PC-3 (cell line): ENCODE results near the gene CFAP410.

Source experiments
- EZH2 ChIP-seq: fragments of 300-600 bp; sonication (generic); IDR thresholded peaks from one replicate; pipeline ENCODE4 v1.6.1; 2017; ENCODE audit warnings: antibody characterized with exemption, mild to moderate bottlenecking, low read length; ENCODE audit not compliant: unreplicated experiment
- EZH2phosphoT487 ChIP-seq: fragments of 300-600 bp; sonication (generic); IDR thresholded peaks from 2 replicates; pipeline ENCODE4 v1.6.1; 2018; ENCODE audit warnings: mild to moderate bottlenecking, antibody characterized with exemption, low read length, borderline replicate concordance
- TF ChIP-seq, protein P1 (sequence below): fragments of 300-600 bp; sonication (generic); conservative IDR thresholded peaks from 2 replicates; pipeline ENCODE4 v1.5.1; 2017; ENCODE audit warnings: antibody characterized with exemption, low read depth, mild to moderate bottlenecking, low read length

DNA sequence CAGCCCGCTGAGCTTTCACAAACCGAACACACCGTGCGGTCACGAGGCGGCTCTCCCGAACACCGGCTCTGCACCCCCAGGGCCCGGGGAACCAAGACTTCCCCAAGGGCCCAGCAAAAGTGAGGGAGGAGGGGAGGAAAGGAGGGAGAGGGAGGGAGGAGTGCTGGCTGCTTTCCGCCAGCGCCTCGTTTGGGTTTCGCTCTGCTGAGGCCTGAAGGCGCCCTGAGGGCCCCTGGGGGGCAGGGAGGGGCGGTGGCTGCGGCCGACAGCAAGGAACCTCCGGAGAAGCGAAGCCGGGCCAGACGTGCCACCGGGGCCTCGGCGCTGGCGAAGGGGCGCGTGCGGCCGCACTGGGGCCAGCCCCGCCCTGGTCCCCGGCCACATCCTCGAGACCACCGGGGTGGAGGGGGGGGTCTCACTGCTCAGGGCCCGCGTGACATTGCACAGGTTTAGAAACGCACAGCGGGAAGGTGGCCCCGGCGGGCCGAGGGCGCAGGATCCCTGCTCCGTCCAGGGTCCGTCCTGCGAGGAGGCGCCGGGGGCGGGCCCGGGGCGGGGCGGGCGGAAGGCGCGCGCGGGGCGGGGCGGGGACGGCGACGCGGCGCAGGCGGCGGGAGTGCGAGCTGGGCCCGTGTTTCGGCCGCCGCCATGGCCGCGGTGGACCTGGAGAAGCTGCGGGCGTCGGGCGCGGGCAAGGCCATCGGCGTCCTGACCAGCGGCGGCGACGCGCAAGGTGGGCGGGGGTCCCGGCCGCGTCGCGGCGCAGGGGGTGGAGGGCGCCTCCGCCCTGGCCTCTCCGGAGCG, 39.5 kb downstream of the CFAP410 start, which contains the start of gene PFKL:
- TF ChIP-seq, protein P1, sequence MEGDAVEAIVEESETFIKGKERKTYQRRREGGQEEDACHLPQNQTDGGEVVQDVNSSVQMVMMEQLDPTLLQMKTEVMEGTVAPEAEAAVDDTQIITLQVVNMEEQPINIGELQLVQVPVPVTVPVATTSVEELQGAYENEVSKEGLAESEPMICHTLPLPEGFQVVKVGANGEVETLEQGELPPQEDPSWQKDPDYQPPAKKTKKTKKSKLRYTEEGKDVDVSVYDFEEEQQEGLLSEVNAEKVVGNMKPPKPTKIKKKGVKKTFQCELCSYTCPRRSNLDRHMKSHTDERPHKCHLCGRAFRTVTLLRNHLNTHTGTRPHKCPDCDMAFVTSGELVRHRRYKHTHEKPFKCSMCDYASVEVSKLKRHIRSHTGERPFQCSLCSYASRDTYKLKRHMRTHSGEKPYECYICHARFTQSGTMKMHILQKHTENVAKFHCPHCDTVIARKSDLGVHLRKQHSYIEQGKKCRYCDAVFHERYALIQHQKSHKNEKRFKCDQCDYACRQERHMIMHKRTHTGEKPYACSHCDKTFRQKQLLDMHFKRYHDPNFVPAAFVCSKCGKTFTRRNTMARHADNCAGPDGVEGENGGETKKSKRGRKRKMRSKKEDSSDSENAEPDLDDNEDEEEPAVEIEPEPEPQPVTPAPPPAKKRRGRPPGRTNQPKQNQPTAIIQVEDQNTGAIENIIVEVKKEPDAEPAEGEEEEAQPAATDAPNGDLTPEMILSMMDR, result no peak
- no peak for TF ChIP-seq EZH2
- no peak for TF ChIP-seq EZH2phosphoT487
